Muscle of leg (tissue), 11 donors: Measurements from ENCODE around the gene SETBP1. TPM values are rescaled to one million over a fixed set of nuclear protein-coding genes. Genes with fewer than 3 reads are reported as not detected.
A peak's percentile ranks its signal among the peaks of the same experiment; 100 is the strongest.

Experiments used
- DNase-seq: peaks from one replicate; pipeline ENCODE4 v3.0.0; 2013
- H3K27ac ChIP-seq: one replicate; pipeline ENCODE4 v1.5.1; 2013; ENCODE audit warnings: mild to moderate bottlenecking, low read length, control low read depth
- H3K27me3 ChIP-seq: one replicate; pipeline ENCODE4 v1.6.1; 2013; ENCODE audit warnings: low read length; ENCODE audit not compliant: control insufficient read depth, insufficient read depth
- H3K36me3 ChIP-seq: one replicate; pipeline ENCODE4 v1.6.1; 2013; ENCODE audit warnings: low read length; ENCODE audit not compliant: control insufficient read depth, insufficient read depth
- H3K4me1 ChIP-seq: one replicate; pipeline ENCODE4 v1.6.1; 2013; ENCODE audit warnings: low read length; ENCODE audit not compliant: control insufficient read depth, insufficient read depth
- H3K4me3 ChIP-seq: one replicate; pipeline ENCODE4 v1.5.1; 2013; ENCODE audit warnings: low read length, control low read depth
- H3K9me3 ChIP-seq: replicated peaks from 2 replicates; pipeline ENCODE4 v1.6.1; 2013; ENCODE audit warnings: low read depth, low read length; ENCODE audit not compliant: control insufficient read depth
- WGBS: methylation state at CpG from one replicate; pipeline ENCODE4 v1.1.5; 2013; ENCODE audit warnings: missing lambda C conversion rate; ENCODE audit not compliant: insufficient coverage; 5-methylcytosine and 5-hydroxymethylcytosine counted together
- polyA plus RNA-seq, 8 donors: library from polyadenylated mRNA; unstranded; fragments of 120-200 nt; gene quantifications; one replicate each; pipeline versions ENCODE4 v1.2.1 to v1.2.3, GENCODE V29; 2013; ENCODE audit warnings: inconsistent platforms in 1 of 8, low replicate concordance in 1 of 8; ENCODE audit not compliant: insufficient read length in 8 of 8, insufficient read depth in 1 of 8
- total RNA-seq: library from RNA; stranded (reverse); fragments of 120-200 nt; gene quantifications from one replicate; pipeline ENCODE4 v1.2.4, GENCODE V29; 2013

SETBP1 gene
- total and polyA plus RNA-seq, 9 donors = 11.0 to 20.5 (median 16.8) TPM

- peak; percentile 57 for DNase-seq
These were observed 214.6 kb downstream of the SETBP1 start for GRCh38 chr18:44895176-44895798.

GRCh38 chr18:44896846-44897245 is 216.2 kb downstream of the SETBP1 start:
- H3K27ac ChIP-seq = no peak overlapping the region
- H3K27me3 ChIP-seq = no peaks in the 10 kb centered on the region
- no peak for DNase-seq
- peaks cover 3% of the 10 kb centered on the region for H3K4me1 ChIP-seq
- H3K36me3 ChIP-seq = no peaks in the 10 kb centered on the region
- no peaks in the 10 kb centered on the region for H3K9me3 ChIP-seq
- H3K4me3 ChIP-seq = no peak overlapping the region
- WGBS = 83% methylated on average over 4 of the region's 6 CpGs

More at GRCh38 chr18:44895176-44895798, 214.6 kb downstream of the SETBP1 start:
- no peak overlapping the region for H3K27ac ChIP-seq
- no peak overlapping the region for H3K4me3 ChIP-seq
- peaks cover 3% of the 10 kb centered on the region for H3K4me1 ChIP-seq
- WGBS = no CpG with 5 or more reads among the region's 1 CpG
- no peaks in the 10 kb centered on the region for H3K27me3 ChIP-seq
- no peaks in the 10 kb centered on the region for H3K36me3 ChIP-seq
- H3K9me3 ChIP-seq = peaks cover 4% of the 10 kb centered on the region

GRCh38 chr18:44897411-44897810 is 216.7 kb downstream of the SETBP1 start:
- peaks cover 3% of the 10 kb centered on the region for H3K4me1 ChIP-seq
- H3K9me3 ChIP-seq = no peaks in the 10 kb centered on the region
- H3K27ac ChIP-seq = no peak overlapping the region
- no peak for DNase-seq
- no peaks in the 10 kb centered on the region for H3K36me3 ChIP-seq
- no peak overlapping the region for H3K4me3 ChIP-seq
- WGBS = 64% methylated on average over 7 of the region's 8 CpGs
- H3K27me3 ChIP-seq = no peaks in the 10 kb centered on the region

GRCh38 chr18:44897816-44898215 is 217.1 kb downstream of the SETBP1 start:
- no peaks in the 10 kb centered on the region for H3K27me3 ChIP-seq
- no peaks in the 10 kb centered on the region for H3K9me3 ChIP-seq

GRCh38 chr18:44898498-44898897 is 217.8 kb downstream of the SETBP1 start:
- peak; percentile 64 for DNase-seq
- no CpG with 5 or more reads among the region's 2 CpGs for WGBS
- H3K4me3 ChIP-seq = no peak overlapping the region
- H3K4me1 ChIP-seq = peaks cover 3% of the 10 kb centered on the region
- no peaks in the 10 kb centered on the region for H3K36me3 ChIP-seq
- no peaks in the 10 kb centered on the region for H3K27me3 ChIP-seq
- H3K9me3 ChIP-seq = no peaks in the 10 kb centered on the region
- H3K27ac ChIP-seq = no peak overlapping the region

More at GRCh38 chr18:44897816-44898215, 217.1 kb downstream of the SETBP1 start:
- H3K4me3 ChIP-seq = no peak overlapping the region
- no peaks in the 10 kb centered on the region for H3K36me3 ChIP-seq
- DNase-seq = no peak
- peaks cover 3% of the 10 kb centered on the region for H3K4me1 ChIP-seq
- no peak overlapping the region for H3K27ac ChIP-seq

GRCh38 chr18:44899832-44900231 is 219.1 kb downstream of the SETBP1 start:
- Histone ChIP-seq H3K36me3 (no peaks in the 10 kb centered on the region), H3K9me3 (no peaks in the 10 kb centered on the region), H3K4me1 (peaks cover 3% of the 10 kb centered on the region), H3K27me3 (no peaks in the 10 kb centered on the region), H3K27ac (no peak overlapping the region), H3K4me3 (no peak overlapping the region)
- DNase-seq = no peak

GRCh38 chr18:44900627-44901026 is 219.9 kb downstream of the SETBP1 start:
- H3K36me3 ChIP-seq = no peaks in the 10 kb centered on the region
- 100% methylated on average over 2 of the region's 3 CpGs for WGBS
- H3K4me1 ChIP-seq = peaks cover 3% of the 10 kb centered on the region
- H3K4me3 ChIP-seq = no peak overlapping the region
- DNase-seq = no peak
- no peak overlapping the region for H3K27ac ChIP-seq
- H3K27me3 ChIP-seq = no peaks in the 10 kb centered on the region
- no peaks in the 10 kb centered on the region for H3K9me3 ChIP-seq

- Histone ChIP-seq H3K27me3 (no peaks in the 10 kb centered on the region), H3K27ac (no peak overlapping the region), H3K9me3 (no peaks in the 10 kb centered on the region), H3K4me1 (peaks cover 3% of the 10 kb centered on the region), H3K4me3 (no peak overlapping the region), H3K36me3 (no peaks in the 10 kb centered on the region)
- WGBS = no CpG with 5 or more reads among the region's 2 CpGs
- DNase-seq = no peak
These were observed 220.6 kb downstream of the SETBP1 start for GRCh38 chr18:44901283-44901682.

- H3K36me3 ChIP-seq = no peaks in the 10 kb centered on the region
- H3K4me1 ChIP-seq = peaks cover 3% of the 10 kb centered on the region
- no CpG with 5 or more reads among the region's 2 CpGs for WGBS
- no peak for DNase-seq
- no peaks in the 10 kb centered on the region for H3K9me3 ChIP-seq
- no peaks in the 10 kb centered on the region for H3K27me3 ChIP-seq
- no peak overlapping the region for H3K4me3 ChIP-seq
- no peak overlapping the region for H3K27ac ChIP-seq
These were observed 222.6 kb downstream of the SETBP1 start for GRCh38 chr18:44903327-44903726.

- Histone ChIP-seq H3K27ac (no peak overlapping the region), H3K36me3 (no peaks in the 10 kb centered on the region), H3K4me1 (no peaks in the 10 kb centered on the region), H3K9me3 (no peaks in the 10 kb centered on the region), H3K4me3 (no peak overlapping the region), H3K27me3 (no peaks in the 10 kb centered on the region)
- no peak for DNase-seq
- no CpG with 5 or more reads among the region's 2 CpGs for WGBS
These were observed 224.1 kb downstream of the SETBP1 start for GRCh38 chr18:44904768-44905167.

GRCh38 chr18:44909191-44909719 is 228.6 kb downstream of the SETBP1 start:
- H3K36me3 ChIP-seq = no peaks in the 10 kb centered on the region
- 42% methylated on average over 2 of the region's 5 CpGs for WGBS
- no peaks in the 10 kb centered on the region for H3K4me1 ChIP-seq
- DNase-seq = peak; percentile 30
- H3K9me3 ChIP-seq = no peaks in the 10 kb centered on the region
- no peaks in the 10 kb centered on the region for H3K27me3 ChIP-seq
- no peak overlapping the region for H3K27ac ChIP-seq
- no peak overlapping the region for H3K4me3 ChIP-seq
